Sigmoid colon (tissue), 4 donors: ENCODE data around the gene CLRN3.

Source experiments
- CTCF ChIP-seq, 4 experiments: fragments of 450-650 bp in 3 of 4; fragments of 200-600 bp in 1 of 4; IDR thresholded peaks; one replicate each; pipeline ENCODE4 v1.5.1; 2016 to 2019; ENCODE audit warnings: antibody characterized with exemption in 4 of 4, mild to moderate bottlenecking in 3 of 4, moderate library complexity in 2 of 4
- EP300 ChIP-seq, 4 donors: sonication (generic); formaldehyde crosslinking; IDR thresholded peaks; one replicate each; pipeline ENCODE4 v1.6.1; 2017; ENCODE audit warnings: antibody characterized with exemption in 4 of 4
- POLR2A ChIP-seq, 2 donors: fragments of 450-650 bp; IDR thresholded peaks; one replicate each; pipeline ENCODE4 v1.6.1; 2016; ENCODE audit warnings: antibody characterized with exemption in 2 of 2, mild to moderate bottlenecking in 2 of 2, moderate library complexity in 2 of 2
- POLR2AphosphoS5 ChIP-seq, 4 donors: sonication (generic); formaldehyde crosslinking; IDR thresholded peaks; one replicate each; pipeline ENCODE4 v1.6.1; 2017; ENCODE audit warnings: antibody characterized with exemption in 4 of 4

- TF ChIP-seq POLR2A (IDR thresholded peaks at IDR 0.05) = no peak
- TF ChIP-seq CTCF (IDR thresholded peaks at IDR 0.05) = no peak
- TF ChIP-seq POLR2AphosphoS5 (IDR thresholded peaks at IDR 0.05) = no peak
- no peak for TF ChIP-seq EP300 (IDR thresholded peaks at IDR 0.05)
These were observed 19.1 kb upstream of the CLRN3 start for GRCh38 chr10:127911867-127912257.
